H9 (cell line): Measurements from ENCODE around the gene CREB3L2. TPM values are rescaled to one million over a fixed set of nuclear protein-coding genes. Genes with fewer than 3 reads are reported as not detected.

ENCODE experiments used
- DNase-seq: peaks from one replicate; pipeline ENCODE4 v3.0.0-alpha.2; 2017
- H2AFZ ChIP-seq: one replicate; pipeline ENCODE4 v1.6.1; 2013; ENCODE audit warnings: mild to moderate bottlenecking, low read length, control low read depth, moderate library complexity
- H2AK5ac ChIP-seq: 2 replicates; pipeline ENCODE4 v1.6.1; 2013; ENCODE audit warnings: low read length, control low read depth, mixed read lengths; ENCODE audit not compliant: insufficient read length
- H2BK120ac ChIP-seq: one replicate; pipeline ENCODE4 v1.6.1; 2013; ENCODE audit warnings: low read depth, mild to moderate bottlenecking, low read length, control low read depth, inconsistent platforms; ENCODE audit not compliant: poor library complexity, severe bottlenecking
- H2BK12ac ChIP-seq: 2 replicates; pipeline ENCODE4 v1.6.1; 2013; ENCODE audit warnings: low read length, control low read depth, mixed read lengths, low read depth; ENCODE audit not compliant: insufficient read length
- H2BK15ac ChIP-seq: 2 replicates; pipeline ENCODE4 v1.6.1; 2013; ENCODE audit warnings: low read depth, low read length, control low read depth
- H2BK20ac ChIP-seq: one replicate; pipeline ENCODE4 v1.6.1; 2013; ENCODE audit warnings: low read depth, mild to moderate bottlenecking, low read length, control low read depth, inconsistent platforms; ENCODE audit not compliant: poor library complexity, severe bottlenecking
- H2BK5ac ChIP-seq: 2 replicates; pipeline ENCODE4 v1.6.1; 2013; ENCODE audit warnings: low read length, control low read depth, mixed read lengths; ENCODE audit not compliant: insufficient read length
- H3K14ac ChIP-seq: 2 replicates; pipeline ENCODE4 v1.6.1; 2013; ENCODE audit warnings: low read length, control low read depth; ENCODE audit not compliant: insufficient read depth
- H3K18ac ChIP-seq: 2 replicates; pipeline ENCODE4 v1.6.1; 2013; ENCODE audit warnings: low read depth, mild to moderate bottlenecking, mixed read lengths, low read length, control low read depth; ENCODE audit not compliant: insufficient read length
- H3K23ac ChIP-seq: 2 replicates; pipeline ENCODE4 v1.6.1; 2013; ENCODE audit warnings: low read length, control low read depth, mixed read lengths, low read depth; ENCODE audit not compliant: insufficient read length
- H3K23me2 ChIP-seq: 2 replicates; pipeline ENCODE4 v1.6.1; 2013; ENCODE audit warnings: low read depth, mild to moderate bottlenecking, mixed read lengths, low read length, control low read depth; ENCODE audit not compliant: insufficient read length, poor library complexity, severe bottlenecking
- H3K27ac ChIP-seq: 2 replicates; pipeline ENCODE4 v1.5.1; 2013; ENCODE audit warnings: low read length, control low read depth, mixed read lengths, low read depth; ENCODE audit not compliant: insufficient read length
- H3K27me3 ChIP-seq: 2 replicates; pipeline ENCODE4 v1.6.1; 2013; ENCODE audit warnings: low read length, control low read depth, inconsistent platforms; ENCODE audit not compliant: insufficient read depth
- H3K4ac ChIP-seq: 2 replicates; pipeline ENCODE4 v1.6.1; 2013; ENCODE audit warnings: low read depth, mild to moderate bottlenecking, control low read depth, inconsistent platforms, low read length, moderate library complexity
- H3K4me1 ChIP-seq: 2 replicates; pipeline ENCODE4 v1.6.1; 2013; ENCODE audit warnings: low read length, control low read depth, inconsistent platforms; ENCODE audit not compliant: insufficient read depth
- H3K4me2 ChIP-seq: 2 replicates; pipeline ENCODE4 v1.6.1; 2013; ENCODE audit warnings: low read length, control low read depth, mixed read lengths; ENCODE audit not compliant: insufficient read length, insufficient read depth
- H3K56ac ChIP-seq: 2 replicates; pipeline ENCODE4 v1.6.1; 2013; ENCODE audit warnings: low read depth, mild to moderate bottlenecking, mixed read lengths, low read length, control low read depth; ENCODE audit not compliant: insufficient read length
- H3K79me1 ChIP-seq: 2 replicates; pipeline ENCODE4 v1.6.1; 2013; ENCODE audit warnings: low read depth, mild to moderate bottlenecking, moderate library complexity, low read length, control low read depth, inconsistent platforms; ENCODE audit not compliant: insufficient read depth, poor library complexity, severe bottlenecking
- H3K79me2 ChIP-seq: 2 replicates; pipeline ENCODE4 v1.6.1; 2013; ENCODE audit warnings: low read length, control low read depth, inconsistent platforms; ENCODE audit not compliant: insufficient read depth
- H3K9ac ChIP-seq: 2 replicates; pipeline ENCODE4 v1.6.1; 2013; ENCODE audit warnings: low read length, control low read depth, mixed read lengths; ENCODE audit not compliant: insufficient read length; ENCODE audit errors: extremely low read depth
- H3K9me3 ChIP-seq: one replicate; pipeline ENCODE4 v1.6.1; 2013; ENCODE audit warnings: low read depth, low read length, inconsistent platforms; ENCODE audit not compliant: control insufficient read depth
- H3T11ph ChIP-seq: one replicate; pipeline ENCODE4 v1.6.1; 2013; ENCODE audit warnings: mild to moderate bottlenecking, low read length, control low read depth, inconsistent platforms
- H4K20me1 ChIP-seq: one replicate; pipeline ENCODE4 v1.6.1; 2013; ENCODE audit not compliant: control insufficient read depth, insufficient read length, insufficient read depth
- H4K5ac ChIP-seq: 2 replicates; pipeline ENCODE4 v1.6.1; 2013; ENCODE audit warnings: low read depth, mild to moderate bottlenecking, mixed read lengths, low read length, control low read depth; ENCODE audit not compliant: insufficient read length
- H4K8ac ChIP-seq: replicated peaks from 2 replicates; pipeline ENCODE4 v1.6.1; 2013; ENCODE audit warnings: low read length, control low read depth, mixed read lengths, low read depth; ENCODE audit not compliant: insufficient read length
- H4K91ac ChIP-seq: 2 replicates; pipeline ENCODE4 v1.6.1; 2013; ENCODE audit warnings: low read depth, mild to moderate bottlenecking, moderate library complexity, mixed read lengths, low read length, control low read depth; ENCODE audit not compliant: insufficient read length
- H3K27ac Mint-ChIP-seq, 3 experiments: 2 replicates in 2 of 3; 3 replicates in 1 of 3; pipeline ENCODE4 v1.8.0; 2020 to 2021; ENCODE audit warnings: mixed read lengths in 3 of 3, mild to moderate bottlenecking in 1 of 3, moderate library complexity in 1 of 3
- H3K27me3 Mint-ChIP-seq: 2 replicates; pipeline ENCODE4 v1.8.0; 2021; ENCODE audit warnings: low read depth, mild to moderate bottlenecking, moderate library complexity, mixed read lengths
- H3K36me3 Mint-ChIP-seq, 3 experiments: 2 replicates in 2 of 3; 3 replicates in 1 of 3; pipeline ENCODE4 v1.8.0; 2020 to 2021; ENCODE audit warnings: low read depth in 3 of 3, mixed read lengths in 3 of 3; ENCODE audit not compliant: insufficient read depth in 1 of 3
- H3K4me1 Mint-ChIP-seq, 2 experiments: 2 replicates each; pipeline ENCODE4 v1.8.0; 2020; ENCODE audit warnings: mixed read lengths in 2 of 2
- H3K4me3 Mint-ChIP-seq, 2 experiments: 2 replicates in 1 of 2; 3 replicates in 1 of 2; pipeline ENCODE4 v1.8.0; 2020 to 2021; ENCODE audit warnings: mild to moderate bottlenecking in 2 of 2, mixed read lengths in 2 of 2, moderate library complexity in 1 of 2
- H3K9me3 Mint-ChIP-seq, 2 experiments: 2 replicates in 1 of 2; 3 replicates in 1 of 2; pipeline ENCODE4 v1.8.0; 2020; ENCODE audit warnings: mild to moderate bottlenecking in 2 of 2, mixed read lengths in 2 of 2, moderate library complexity in 1 of 2
- CTCF ChIP-seq: fragments of 200-600 bp; sonication (generic); conservative IDR thresholded peaks from 3 replicates; pipeline ENCODE4 v1.8.0; 2021; ENCODE audit warnings: antibody characterized with exemption, mild to moderate bottlenecking
- WGBS: extraction: QIAGEN DNeasy Blood & Tissue Kit; methylation state at CpG from one replicate; pipeline ENCODE4 v1.1.7; 2013; ENCODE audit warnings: missing lambda C conversion rate, low lambda C conversion rate, mixed read lengths; ENCODE audit not compliant: insufficient read length; ENCODE audit errors: extremely low coverage; 5-methylcytosine and 5-hydroxymethylcytosine counted together
- total RNA-seq: library from RNA; stranded (reverse); gene quantifications from 2 replicates; pipeline ENCODE4 v1.2.1, GENCODE V29; 2021

The CREB3L2 gene
- total RNA-seq, 1 experiment from 2014 or later: 60.7 TPM

DNA sequence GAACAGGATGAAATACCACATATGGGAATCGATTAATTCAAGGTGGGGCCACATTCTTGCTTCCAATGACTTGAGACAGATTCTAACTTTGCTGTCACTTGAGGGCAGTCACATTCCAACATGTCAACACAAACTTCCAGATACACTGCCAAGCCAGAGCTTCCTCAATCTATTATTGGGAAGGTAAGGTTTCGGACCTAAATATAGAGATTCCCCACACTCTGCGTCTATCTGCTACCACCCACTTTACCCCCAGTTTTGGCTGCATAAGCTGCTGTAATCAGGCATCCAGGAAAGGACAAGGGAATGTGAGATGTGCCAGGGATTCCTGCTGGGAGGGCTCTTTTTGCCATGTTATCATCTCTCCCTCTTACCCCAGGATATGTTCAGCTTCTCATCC, 134.6 kb downstream of the CREB3L2 start:
- Mint-ChIP-seq H3K4me3 (no peak overlapping the region), H3K27ac (peak overlapping the region in 1 of 3 experiments; percentile 31; a peak in 1 of 7 replicates), H3K4me1 (peaks cover 0 to 3% of the 10 kb centered on the region in 2 experiments; a peak in 1 of 4 replicates), H3K36me3 (peaks cover 22 to 48% (median 48%) of the 10 kb centered on the region in 3 experiments), H3K27me3 (no peaks in the 10 kb centered on the region), H3K9me3 (peaks cover 7 to 9% of the 10 kb centered on the region in 2 experiments; a peak in 3 of 5 replicates)
- H3K23ac ChIP-seq: no peak overlapping the region
- no peak overlapping the region for H4K8ac ChIP-seq
- no peak overlapping the region for H2BK5ac ChIP-seq
- no peak overlapping the region for H2BK20ac ChIP-seq
- H2BK12ac ChIP-seq: no peak overlapping the region
- H3K9ac ChIP-seq: no peak overlapping the region
- H4K5ac ChIP-seq: no peak overlapping the region
- no peak overlapping the region for H2AK5ac ChIP-seq
- DNase-seq: no peak
- H2BK15ac ChIP-seq: no peak overlapping the region
- H3K79me2 ChIP-seq: no peaks in the 10 kb centered on the region
- no peak overlapping the region for H2BK120ac ChIP-seq
- no peaks in the 10 kb centered on the region for H3K79me1 ChIP-seq
- no peak overlapping the region for H3K27ac ChIP-seq
- H3K9me3 ChIP-seq: no peaks in the 10 kb centered on the region
- no peak overlapping the region for H3K4ac ChIP-seq
- no peaks in the 10 kb centered on the region for H3K27me3 ChIP-seq
- no peak overlapping the region for H2AFZ ChIP-seq
- H3K18ac ChIP-seq: no peak overlapping the region
- H3K23me2 ChIP-seq: no peaks in the 10 kb centered on the region
- no peaks in the 10 kb centered on the region for H3K4me1 ChIP-seq
- no CpG with 5 or more reads among the region's 3 CpGs for WGBS
- no peak overlapping the region for H3T11ph ChIP-seq
- H3K14ac ChIP-seq: no peak overlapping the region
- no peaks in the 10 kb centered on the region for H4K20me1 ChIP-seq
- no peak overlapping the region for H3K56ac ChIP-seq
- no peak overlapping the region for H4K91ac ChIP-seq
- TF ChIP-seq CTCF: no peak
- H3K4me2 ChIP-seq: no peak overlapping the region
